HG02798 (cell line): Measurements from ENCODE around the gene BCORL1.

Source experiments
- ATAC-seq: cut with Tn5 transposase; IDR thresholded peaks from one replicate; pipeline ENCODE4 v1.9.1; 2021; ENCODE audit warnings: mild to moderate bottlenecking; ENCODE audit not compliant: unreplicated experiment, poor library complexity

The BCORL1 gene, protein sequence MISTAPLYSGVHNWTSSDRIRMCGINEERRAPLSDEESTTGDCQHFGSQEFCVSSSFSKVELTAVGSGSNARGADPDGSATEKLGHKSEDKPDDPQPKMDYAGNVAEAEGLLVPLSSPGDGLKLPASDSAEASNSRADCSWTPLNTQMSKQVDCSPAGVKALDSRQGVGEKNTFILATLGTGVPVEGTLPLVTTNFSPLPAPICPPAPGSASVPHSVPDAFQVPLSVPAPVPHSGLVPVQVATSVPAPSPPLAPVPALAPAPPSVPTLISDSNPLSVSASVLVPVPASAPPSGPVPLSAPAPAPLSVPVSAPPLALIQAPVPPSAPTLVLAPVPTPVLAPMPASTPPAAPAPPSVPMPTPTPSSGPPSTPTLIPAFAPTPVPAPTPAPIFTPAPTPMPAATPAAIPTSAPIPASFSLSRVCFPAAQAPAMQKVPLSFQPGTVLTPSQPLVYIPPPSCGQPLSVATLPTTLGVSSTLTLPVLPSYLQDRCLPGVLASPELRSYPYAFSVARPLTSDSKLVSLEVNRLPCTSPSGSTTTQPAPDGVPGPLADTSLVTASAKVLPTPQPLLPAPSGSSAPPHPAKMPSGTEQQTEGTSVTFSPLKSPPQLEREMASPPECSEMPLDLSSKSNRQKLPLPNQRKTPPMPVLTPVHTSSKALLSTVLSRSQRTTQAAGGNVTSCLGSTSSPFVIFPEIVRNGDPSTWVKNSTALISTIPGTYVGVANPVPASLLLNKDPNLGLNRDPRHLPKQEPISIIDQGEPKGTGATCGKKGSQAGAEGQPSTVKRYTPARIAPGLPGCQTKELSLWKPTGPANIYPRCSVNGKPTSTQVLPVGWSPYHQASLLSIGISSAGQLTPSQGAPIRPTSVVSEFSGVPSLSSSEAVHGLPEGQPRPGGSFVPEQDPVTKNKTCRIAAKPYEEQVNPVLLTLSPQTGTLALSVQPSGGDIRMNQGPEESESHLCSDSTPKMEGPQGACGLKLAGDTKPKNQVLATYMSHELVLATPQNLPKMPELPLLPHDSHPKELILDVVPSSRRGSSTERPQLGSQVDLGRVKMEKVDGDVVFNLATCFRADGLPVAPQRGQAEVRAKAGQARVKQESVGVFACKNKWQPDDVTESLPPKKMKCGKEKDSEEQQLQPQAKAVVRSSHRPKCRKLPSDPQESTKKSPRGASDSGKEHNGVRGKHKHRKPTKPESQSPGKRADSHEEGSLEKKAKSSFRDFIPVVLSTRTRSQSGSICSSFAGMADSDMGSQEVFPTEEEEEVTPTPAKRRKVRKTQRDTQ (N-terminal part only)

DNA sequence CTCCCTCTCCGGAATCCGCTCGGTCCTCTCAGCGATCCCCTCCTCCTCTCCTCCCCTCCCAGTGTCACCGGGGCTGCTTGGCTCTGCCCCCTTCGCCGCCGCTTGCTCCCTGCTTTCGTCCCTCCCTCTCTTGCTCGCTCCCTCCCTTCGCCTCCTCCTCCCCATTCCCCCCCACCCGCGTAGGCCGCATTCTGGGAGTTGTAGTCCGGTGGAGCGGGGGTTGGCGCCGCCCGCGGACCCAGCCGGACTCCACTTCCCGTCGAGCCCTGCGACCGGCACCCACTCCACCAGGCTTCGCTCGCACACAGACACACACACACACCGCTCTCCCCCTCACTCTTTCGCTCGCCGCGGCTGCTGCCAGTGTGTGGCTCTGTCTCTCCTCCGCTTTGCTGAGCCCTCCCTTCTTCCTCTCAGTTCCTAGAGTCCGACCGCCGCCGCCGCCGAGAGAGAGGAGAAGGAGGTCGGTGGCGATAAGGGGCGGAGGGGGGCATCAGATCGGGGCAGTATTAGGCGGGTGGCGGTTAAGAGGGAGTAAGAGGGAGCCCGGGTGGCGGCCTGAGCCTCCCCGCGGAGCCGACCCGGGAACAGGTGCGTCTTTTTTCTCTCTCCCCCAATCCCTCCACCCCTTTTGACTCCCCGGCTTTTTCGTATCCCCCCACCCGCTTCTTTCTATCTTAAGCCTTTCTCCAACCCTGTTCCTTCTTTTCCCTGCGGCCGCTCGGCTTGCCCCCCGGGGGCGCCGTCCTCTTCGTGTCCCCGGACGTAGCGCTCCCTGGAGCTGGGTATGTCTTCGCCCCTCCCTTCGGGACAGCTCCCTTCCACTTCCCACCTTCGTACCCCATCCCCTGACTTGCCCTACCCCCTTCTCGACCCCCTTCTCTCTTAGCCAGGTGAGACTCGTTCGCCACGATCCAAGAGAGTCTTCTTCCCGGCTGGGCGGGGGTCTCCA, at the start of gene BCORL1:
BCORL1 (plus strand) TSS at position 336 of the 952 bp plus-strand sequence. CDS start 22,597 bp downstream, outside the sequence.
- peak; percentile 93 for ATAC-seq

DNA sequence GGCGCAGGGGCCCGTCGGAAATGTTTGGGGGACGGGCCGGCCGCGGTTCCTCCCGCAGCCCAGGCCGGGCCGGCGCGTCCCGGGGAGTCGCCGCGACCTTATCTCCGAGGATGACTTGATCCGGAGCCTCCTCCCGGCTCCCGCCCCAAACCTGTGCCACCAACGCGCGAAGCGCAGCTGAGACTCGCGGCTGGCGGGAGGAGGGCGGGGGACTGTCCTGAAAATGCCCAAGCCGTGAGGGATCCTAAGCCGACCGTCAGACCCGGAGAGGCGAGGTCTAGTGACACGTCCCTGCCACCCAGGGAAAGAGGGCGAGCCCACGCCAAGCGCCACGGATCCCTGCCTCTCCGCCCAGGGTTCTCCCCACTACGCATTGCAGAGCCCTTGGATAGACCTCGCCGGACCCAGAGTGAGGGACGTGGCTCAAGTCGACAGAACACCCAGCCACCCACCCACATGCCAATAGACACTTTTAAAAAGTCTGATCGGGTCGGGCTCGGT, 49.6 kb upstream of the BCORL1 start:
- peak; percentile 3 for ATAC-seq

DNA sequence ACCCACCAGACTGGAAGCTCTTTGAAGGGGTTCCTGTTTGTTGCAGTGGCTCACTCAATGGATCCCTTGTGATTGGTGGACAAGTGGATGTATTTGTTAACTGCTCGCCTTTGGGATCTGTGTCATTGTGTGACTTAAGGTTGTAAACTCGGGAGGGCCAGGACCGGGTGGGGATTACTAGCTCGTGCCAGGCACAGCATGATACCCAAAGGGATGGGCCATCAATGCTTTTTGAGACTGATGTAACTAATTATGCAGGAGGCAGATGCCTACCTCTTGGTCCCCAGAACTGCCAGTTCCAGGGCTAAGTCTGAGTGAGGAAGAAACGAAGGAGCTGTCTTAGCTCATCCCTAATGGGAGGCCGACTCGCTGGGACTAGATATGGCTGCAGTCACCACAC, 48.7 kb upstream of the BCORL1 start:
- no peak for ATAC-seq

DNA sequence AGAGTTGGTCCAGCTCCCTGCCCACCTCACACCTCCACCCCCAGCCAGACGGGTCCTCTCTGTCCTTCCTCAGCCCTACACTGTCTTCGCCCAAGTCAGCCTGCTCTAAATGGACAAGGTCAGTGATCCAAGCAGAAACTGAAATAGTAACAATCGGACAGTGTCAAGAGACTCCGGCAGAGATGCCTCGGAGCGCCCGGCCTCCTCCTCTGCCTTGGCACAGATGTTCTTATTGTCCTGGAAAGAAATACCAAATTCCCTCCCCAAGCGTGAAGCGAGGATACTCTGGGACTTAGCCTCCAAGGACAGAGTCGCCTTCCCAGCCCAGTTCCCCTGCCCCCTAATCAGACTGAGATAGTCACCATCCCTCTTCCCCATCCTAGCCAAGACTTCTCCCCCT, 48.0 kb upstream of the BCORL1 start:
- no peak for ATAC-seq

DNA sequence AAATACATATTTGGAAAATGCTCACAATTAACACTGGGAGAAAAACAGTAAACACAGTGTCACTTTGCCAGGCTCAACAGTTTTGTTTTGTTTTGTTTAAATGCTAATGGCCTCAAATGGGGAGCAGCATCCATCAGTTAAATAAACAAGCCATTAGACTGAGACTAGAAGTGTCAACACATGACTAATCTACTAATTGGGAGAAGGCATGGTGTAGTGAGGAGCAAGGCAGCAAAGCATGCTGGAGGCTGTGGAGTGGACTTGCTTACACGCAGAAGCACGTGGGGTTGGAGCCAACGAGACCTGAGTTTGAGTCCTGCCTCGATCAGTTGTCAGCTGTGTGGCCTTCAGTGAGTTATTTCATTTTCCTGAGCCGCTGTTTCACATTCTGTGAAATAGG, 47.5 kb upstream of the BCORL1 start:
- ATAC-seq, result no peak

DNA sequence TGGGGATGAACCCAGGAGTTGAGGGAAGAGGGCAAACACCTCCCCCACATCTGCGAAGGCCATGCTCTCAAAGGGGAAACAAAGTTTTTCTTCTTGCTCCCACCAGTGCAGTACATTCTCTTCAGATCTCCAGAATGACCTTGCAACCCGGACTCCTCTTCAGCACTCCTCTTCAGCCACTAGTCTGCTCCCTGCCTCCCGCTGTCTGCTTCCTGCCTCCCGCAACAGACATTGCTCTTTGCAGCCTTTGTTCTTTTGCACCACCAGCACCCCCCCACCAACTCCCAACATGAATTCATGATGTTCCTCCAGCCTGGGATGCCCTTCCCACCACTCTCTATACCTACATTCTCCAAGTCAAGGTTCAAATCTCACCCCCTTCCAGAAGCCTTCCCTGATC, 44.4 kb upstream of the BCORL1 start:
- ATAC-seq, result no peak

DNA sequence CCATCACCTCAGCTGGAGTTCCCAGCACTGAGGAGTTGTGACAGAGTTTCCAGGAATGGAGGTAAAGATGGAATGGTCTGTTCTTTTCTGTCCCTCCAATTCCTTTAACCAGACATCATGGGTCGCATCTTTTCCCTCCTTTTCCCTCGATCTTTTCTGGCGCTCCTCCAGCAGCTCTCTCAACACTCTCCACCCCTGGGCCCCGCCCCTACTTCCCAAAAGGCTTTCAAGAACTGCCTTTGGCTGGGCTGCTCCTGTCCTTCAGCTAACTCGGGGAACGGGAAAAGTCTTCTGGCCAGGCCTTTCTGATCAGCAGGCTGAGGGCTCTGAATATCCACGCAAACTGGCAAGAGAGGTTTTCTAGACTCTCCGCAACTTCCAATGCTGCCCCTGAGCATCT, 42.4 kb upstream of the BCORL1 start:
- ATAC-seq, result no peak

DNA sequence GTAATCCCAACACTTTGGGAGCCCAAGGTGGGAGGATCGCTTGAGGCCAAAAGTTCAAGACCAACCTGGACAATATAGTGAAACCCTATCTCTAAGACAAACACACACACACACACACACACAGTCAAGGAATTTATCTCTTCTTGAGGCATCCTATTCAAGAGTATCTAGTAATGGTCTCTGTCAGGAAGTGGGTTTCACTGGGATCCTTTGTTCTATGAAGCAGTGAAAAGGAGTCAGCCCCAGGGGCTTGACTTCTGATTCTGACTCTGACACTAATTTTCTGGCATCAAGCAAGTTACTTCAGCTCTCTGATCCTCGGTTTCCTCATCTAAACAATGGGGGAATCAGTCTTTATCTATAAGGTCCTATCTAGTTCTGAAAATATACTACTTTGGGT, 41.7 kb upstream of the BCORL1 start:
- no peak for ATAC-seq

DNA sequence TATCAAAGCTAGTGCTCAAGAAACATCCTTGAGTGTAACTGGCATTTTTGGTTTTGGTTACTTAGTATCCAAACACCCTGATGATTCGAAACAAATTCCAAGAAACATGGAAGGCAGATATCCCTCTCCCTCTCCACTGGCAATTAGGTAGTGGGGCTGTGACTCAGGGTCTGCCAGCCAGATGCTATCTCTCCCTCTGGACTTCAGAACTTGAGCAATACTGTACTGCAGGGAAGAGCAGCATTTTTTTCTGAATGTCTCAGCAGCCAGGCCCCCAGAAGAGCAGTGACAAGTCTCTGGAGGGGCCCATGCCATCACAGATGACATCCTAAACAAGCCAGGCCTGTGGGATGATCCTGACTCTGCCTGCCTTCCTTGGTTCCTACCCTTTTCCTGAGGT, 37.3 kb upstream of the BCORL1 start:
- no peak for ATAC-seq

DNA sequence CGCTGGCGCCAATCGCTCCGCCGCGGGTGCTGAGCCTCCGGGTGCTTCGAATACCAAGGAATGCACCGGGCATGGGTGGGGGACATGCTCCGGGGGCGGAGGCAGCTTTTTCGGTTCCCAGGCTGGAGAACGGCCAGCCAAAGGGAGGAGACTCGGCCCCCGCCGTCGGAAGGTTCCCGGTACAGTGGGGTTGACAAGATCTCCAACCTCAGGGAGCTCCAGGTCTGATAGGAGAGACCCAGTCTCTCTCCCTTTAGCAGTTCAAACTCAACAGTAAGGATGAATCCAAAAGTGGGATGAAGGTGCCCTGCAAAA, 29.1 kb upstream of the BCORL1 start:
- ATAC-seq, result no peak

DNA sequence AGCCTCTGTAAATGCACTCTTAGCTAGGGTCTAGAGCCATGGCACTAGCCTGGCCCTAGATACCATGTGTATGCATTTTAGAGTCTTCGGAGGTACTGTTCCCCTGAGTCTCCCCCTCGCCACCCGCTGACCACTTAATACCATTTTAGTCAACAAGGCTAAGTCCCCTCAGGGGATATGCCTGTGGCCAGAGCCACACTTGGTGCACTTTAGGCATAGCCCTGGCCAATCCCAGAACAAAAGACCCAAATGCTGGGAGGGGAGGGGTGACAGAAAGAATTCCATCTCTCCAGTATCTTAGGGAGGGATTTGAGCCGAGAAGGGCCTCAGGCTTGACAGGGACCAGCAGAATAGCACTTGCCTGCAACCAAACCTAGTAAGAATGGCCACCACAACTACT, 28.6 kb upstream of the BCORL1 start:
- ATAC-seq, result no peak

DNA sequence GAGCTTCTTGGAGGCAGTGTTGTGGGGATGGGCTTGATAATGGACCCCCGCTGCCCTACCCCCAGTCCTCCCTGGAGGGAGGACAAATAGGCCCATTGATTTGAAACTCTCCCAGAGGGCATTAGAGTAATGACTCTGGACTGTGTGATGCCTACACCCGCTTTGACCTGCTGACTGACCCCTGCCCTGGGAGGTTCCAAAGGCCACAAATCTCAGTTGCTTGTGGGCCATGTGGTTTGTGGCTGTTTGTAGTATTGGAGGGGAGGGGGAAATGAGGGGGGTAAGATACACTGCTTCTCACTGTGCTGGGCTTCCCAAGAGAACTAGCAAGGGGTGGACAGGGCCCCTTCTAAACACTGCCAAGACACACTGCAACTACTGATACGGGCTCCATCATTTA, 27.6 kb upstream of the BCORL1 start:
- ATAC-seq, result no peak

DNA sequence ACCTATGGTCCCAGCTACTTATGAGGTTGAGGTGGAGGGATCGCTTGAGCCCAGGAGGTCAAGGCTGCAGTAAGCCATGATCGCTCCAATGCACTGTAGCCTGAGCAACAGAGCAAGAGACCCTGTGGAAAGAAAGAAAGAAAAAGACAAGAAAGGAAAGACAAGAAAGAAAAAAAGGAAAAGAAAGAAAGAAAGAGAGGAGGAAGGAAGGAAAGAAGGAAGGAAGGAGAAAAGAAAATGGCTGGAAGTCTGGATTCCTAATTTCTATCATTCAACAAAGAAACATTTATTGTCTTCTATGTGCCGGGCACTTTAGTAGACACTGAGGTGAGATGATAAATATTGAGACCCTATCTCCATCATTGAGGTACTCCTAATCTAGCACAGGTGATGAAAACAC, 26.8 kb upstream of the BCORL1 start:
- no peak for ATAC-seq

DNA sequence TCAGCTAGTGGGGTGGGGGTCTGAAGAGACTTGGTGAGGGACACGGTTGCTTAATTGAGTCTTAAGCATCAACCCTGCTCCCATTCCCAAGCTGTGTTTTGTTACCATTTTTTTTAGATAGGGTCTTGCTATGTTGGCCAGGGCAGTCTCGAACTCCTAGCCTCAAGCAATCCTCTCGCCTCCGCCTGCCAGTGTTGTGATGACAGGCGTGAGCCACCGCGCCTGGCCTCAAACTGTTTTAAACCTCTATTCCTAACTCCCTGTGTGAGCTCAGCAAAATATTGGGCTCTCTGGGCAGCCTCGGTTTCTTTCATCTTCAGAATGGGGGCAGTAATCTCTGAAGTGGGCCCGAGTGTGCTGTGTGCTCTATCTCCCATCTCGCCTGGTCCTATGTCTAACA, 26.3 kb upstream of the BCORL1 start:
- ATAC-seq, result no peak

DNA sequence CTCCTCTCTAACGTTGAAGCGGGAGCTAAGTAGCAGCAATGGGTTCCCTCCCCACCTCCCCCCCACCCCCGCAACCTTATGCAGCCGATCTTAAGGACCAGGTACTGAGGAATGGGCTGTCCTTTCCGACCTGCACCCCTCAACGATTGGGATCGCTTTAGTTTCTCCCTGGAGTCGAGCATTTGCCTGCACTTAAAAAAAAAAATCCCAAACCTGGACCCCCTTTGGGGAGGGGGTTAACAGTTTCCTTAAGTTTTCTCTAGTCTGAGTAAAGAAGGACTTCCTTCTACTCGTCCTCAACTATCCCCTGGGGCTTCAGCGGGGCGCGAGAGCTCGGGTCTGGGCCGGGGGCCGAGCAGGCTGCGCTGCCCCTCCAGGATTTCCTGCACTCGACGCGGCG, 25.7 kb upstream of the BCORL1 start:
- no peak for ATAC-seq

DNA sequence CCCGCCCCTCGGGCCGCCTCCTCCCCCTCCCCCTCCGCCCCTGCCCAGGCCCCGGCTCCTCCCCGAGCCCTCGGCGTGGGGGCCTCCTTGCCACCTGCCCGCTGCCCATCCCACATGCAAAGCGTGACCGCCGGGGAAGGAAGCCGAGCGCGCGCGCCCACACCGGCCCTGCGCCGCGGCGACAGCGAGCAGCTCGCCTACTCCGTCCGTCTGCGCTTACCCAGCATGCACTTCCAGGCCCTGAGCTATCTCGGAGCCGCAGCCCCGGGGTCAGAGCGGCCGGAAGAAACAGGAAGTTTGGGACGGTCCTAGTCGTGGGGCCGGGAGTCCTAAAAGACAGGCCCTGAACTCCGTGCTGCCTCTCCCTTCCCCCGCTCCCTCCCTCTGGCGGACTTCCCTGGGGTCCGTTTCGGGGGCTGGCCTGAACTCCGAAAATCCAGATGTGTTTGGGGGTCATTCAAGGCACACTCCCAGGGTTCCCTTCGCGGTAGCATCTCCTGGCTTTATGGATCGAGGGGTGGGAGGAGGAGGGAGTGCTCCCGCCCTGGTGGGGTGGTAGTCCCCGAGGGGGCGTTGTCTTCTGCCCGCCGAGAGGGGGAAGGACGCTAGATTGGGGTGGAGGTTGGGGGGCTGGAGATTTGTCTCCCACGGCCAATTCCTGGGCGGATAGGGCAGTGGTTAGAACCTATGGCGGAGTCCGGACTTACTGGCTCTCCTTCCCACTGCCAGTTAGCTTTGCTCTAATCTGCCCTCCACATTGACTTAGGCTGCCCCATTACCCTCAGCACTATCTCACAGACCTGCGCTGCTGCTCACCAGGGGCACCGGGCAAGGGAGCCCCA, 25.0 kb upstream of the BCORL1 start:
- peak; percentile 81 for ATAC-seq

DNA sequence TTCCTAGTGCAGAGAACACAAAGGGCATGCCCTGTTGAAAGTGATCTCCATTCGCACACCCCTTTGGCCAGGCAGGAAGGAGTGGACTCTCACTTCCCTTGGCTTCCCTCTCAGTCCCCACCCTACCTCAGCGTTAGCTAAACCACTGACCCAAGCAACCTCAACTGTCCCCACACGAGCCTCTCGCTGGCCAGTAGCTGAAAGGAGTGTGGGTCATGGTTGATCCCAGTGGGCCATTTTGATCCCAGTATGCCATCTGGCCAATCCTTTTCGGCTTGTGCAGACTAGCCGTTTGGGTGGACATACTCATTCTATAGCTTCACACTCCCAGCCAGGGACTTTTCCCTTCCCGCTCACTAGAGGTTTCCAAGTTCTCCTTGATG, 24.4 kb upstream of the BCORL1 start:
- ATAC-seq, result no peak

DNA sequence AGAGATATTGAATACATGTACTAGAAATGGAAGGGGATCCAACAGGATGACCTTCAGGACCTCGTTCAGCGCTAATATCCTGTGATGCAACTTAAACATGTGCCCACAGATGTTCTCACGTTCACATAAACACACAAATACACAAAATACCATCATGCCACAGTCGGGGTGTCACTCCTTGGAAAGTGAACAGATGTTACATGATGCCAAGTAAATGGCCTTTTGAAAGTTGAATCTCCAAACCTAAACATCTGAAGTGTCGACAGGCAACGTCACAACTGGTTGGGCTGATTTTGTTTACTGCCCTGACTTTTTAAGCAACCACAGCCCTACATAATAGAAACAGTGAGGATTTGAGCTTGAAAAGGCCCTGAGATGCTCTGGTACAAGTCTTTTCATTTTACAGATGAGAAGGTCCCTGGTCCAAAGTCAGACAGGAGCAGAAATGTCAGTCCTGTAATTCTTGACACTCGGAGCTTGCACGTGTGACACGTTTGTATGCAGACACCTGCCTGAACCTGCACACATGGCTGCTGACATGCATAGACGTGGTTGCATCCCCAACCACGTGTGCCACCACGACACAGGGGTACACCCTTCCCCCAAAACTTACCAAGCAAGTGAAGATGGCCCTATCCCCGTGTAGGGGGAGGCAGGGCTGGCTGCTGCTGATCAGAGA, 23.5 kb upstream of the BCORL1 start:
- ATAC-seq, result no peak
